ENCODE measurements around the gene PGM1.
A peak's percentile ranks its signal among the peaks of the same experiment; 100 is the strongest.

Gene PGM1

DNA sequence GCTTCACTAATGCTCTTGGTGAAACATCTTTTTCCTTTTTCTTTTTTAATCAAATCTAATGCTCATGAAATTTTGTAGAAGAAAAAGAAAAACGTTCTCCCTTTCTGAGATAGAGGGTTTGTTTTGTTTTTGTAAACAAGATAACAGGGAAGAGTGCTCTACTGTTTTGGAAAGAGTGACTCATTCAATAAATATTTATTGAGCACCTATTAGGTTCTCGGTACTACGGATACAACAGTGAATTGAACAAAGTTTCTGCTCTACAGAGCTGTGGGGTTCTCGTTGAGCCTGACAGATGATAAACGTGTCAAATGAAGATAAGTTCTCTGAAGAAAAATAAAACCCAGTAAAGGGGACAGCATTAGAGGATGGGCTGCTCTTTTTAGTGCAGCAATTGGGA, 7.0 kb downstream of the PGM1 start:
- no peak for DNase-seq (ENCODE audit: low read depth in 4 of 4, low spot score in 1 of 4)

GRCh38 chr1:63601061-63601460, 7.8 kb downstream of the PGM1 start:
- DNase-seq (ENCODE audit: low read depth in 4 of 4, low spot score in 1 of 4): no peak

DNA sequence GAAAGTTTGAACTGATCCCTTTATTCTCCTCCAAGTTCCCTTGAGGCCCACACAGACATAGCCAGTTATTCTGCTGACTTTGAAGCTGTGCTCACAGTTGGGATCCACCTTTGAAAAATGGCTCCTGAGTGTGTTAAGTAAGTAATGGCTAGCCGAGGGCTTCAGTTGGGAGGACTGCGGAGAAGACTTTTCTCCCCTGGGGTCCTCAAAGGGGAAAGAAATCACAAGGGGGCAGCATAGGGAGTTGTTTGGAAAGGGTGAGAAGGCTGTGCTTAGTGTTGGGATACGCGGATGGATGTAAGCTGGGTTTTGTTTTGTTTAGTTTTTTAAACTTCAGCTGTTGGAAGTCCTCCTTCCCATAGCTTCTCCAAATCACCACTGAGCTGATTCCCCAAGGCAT, 8.3 kb downstream of the PGM1 start:
- DNase-seq (ENCODE audit: low read depth in 4 of 4, low spot score in 1 of 4): no peak

DNA sequence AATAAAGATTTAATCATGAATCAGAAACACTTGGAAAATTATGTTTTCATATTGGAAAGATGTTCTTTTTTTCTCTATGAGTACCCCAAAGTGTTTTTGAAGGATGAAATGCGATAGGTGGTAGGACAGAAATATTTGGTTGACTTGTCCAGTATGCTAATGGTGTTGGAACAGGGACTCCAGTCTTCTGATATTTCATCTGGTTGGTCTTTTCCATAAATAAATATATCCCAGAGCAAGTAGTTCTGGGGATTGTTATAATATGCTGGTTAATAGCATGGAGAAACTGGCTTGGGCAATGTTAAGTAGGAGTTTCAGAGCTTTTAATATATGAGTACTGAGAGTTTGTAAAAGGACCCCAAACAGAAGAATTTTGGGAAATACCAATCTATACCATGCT, 8.7 kb downstream of the PGM1 start:
- no peak for DNase-seq (ENCODE audit: low read depth in 4 of 4, low spot score in 1 of 4)

- no peak for DNase-seq (ENCODE audit: low read depth in 4 of 4, low spot score in 1 of 4)
These were observed 9.4 kb downstream of the PGM1 start for GRCh38 chr1:63602629-63603028.

GRCh38 chr1:63603810-63604209, 10.6 kb downstream of the PGM1 start:
- no peak for DNase-seq (ENCODE audit: low read depth in 4 of 4, low spot score in 1 of 4)

DNA sequence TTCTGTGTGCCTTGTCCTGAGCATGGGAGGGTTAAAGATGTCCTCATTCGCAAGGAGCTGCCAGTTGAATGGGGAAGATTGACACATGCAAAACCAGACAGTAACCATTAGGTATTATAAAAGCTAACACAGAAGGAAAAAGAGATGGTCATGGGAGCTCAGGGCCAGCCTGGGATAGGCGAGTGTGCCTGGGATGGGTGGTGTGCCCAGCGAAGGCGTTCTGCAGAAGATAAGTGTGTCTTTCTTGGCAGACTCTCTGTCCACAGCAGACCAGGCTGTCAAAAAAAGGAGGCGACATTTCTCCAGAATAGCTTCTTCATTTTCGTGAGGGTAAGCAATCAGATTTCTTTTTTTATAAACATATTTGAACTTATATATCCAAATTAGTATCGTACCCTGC, 14.1 kb downstream of the PGM1 start:
- no peak for DNase-seq (ENCODE audit: low read depth in 4 of 4, low spot score in 1 of 4)

GRCh38 chr1:63611231-63611630, 18.0 kb downstream of the PGM1 start:
- no peak for DNase-seq (ENCODE audit: low read depth in 4 of 4, low spot score in 1 of 4)

DNA sequence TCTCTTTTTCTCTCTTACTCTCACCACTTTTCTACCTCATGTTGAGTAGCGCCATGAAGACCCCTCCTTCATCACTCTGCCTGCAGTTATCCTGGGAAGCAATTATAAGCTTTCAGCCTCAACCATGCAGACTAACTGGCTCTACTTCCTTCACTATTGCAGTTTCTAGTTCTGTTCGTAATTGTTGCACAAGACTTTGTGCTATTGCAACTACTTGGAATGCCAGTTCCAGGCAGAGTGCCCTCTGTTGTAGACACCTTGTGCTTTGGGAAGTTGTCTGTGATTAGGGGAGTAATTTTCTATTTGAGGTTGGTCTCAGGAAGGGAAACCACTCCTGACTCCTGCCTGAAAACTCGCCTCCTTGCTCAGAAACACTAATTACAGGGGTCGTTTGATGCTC, 19.4 kb downstream of the PGM1 start:
- no peak for DNase-seq (ENCODE audit: low read depth in 4 of 4, low spot score in 1 of 4)

GRCh38 chr1:63612971-63613370, 19.8 kb downstream of the PGM1 start:
- DNase-seq (ENCODE audit: low read depth in 4 of 4, low spot score in 1 of 4): no peak

DNA sequence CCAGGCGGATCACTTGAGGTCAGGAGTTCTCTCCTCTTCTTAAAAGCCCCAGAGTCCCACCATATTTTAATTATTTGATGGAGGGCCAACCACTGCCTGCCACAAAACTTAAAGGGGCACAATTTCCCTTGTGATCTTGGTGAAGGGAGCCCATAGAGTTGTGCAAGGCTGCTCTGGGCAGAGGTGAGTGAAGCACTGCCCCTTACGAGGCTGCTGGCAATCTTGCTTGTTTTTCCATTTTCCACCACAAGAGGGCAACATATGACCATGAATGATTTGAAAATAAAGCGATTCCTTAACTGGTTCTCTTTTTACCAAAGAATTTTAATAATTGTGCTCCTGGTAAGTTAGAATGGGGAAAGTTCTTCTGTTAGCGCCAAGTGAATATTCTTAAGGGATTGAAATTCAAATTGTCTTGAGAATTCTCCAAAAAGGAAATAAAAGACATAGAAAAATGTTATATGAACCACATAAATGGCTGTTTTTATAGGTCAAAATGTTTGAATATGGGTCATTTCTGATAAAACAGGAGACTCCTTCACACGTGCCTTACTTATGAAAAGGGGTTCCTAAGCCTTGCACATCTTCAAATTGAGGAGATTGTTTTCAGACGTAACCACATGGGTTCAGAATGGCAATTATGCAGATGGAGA, 22.7 kb downstream of the PGM1 start:
- DNase-seq (ENCODE audit: low read depth in 4 of 4, low spot score in 1 of 4): peak; percentile 15 to 45 (median 32)

DNA sequence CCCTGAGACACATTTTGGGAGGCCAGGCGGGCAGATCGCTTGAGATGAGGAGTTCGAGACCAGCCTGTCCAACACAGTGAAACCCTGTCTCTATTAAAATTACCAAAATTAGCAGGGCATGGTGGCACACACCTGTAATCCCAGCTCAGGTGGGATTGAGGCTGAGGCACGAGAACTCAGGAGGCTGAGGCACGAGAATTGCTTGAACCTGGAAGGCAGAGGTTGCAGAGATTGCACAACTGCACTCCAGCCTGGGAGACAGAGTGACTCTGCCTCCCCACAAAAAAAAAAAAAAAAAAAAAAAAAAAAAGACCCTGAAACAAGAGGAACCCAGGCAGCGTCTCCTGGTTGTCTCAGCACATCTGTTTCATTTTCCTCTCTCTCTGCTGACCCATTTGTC, 24.2 kb downstream of the PGM1 start:
- no peak for DNase-seq (ENCODE audit: low read depth in 4 of 4, low spot score in 1 of 4)

GRCh38 chr1:63618011-63618410, 24.8 kb downstream of the PGM1 start:
- no peak for DNase-seq (ENCODE audit: low read depth in 4 of 4, low spot score in 1 of 4)

DNA sequence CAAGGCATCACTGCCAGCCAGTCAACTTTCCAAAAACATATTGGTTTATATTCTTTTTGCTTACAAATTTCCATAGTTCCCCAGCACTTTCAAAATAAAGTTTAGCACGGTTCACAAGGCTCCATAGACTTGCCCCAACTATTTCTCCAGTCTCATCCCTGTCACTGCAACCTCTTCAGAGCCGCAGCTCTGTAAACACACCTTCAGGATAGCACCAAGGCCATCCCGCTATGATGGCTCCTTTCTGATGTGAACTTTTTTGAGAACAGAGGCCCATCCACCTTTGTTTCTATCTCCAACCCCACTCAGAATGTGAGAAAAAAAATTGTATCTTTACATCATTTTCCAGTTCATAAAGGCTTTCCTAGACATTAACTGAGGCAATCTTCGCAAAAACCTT, 26.3 kb downstream of the PGM1 start:
- no peak for DNase-seq (ENCODE audit: low read depth in 4 of 4, low spot score in 1 of 4)

GRCh38 chr1:63620671-63621070, 27.5 kb downstream of the PGM1 start:
- no peak for DNase-seq (ENCODE audit: low read depth in 4 of 4, low spot score in 1 of 4)

- no peak for DNase-seq (ENCODE audit: low read depth in 4 of 4, low spot score in 1 of 4)
These were observed 27.9 kb downstream of the PGM1 start for GRCh38 chr1:63621075-63621474.

DNA sequence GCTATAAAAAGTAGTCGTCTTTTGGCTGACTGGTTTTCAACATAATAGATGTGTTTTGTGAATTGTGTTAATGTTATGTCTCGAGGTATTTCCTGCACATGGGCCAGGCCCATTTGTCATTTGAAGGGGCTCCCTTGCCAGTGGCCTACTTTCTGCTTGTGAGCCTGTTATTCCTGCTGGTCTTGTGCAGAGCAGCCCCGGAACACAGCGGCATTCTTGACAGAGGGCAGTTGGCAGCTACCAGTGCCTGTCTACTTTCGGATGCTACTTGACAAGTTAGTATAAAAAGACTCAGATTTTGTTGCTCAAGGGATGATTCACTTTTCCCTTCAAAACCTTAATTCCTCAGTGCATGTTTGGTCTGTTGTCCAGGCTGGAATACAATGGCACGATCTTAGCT, 28.5 kb downstream of the PGM1 start:
- DNase-seq (ENCODE audit: low read depth in 4 of 4, low spot score in 1 of 4): no peak

- no peak for DNase-seq (ENCODE audit: low read depth in 4 of 4, low spot score in 1 of 4)
These were observed 29.8 kb downstream of the PGM1 start for GRCh38 chr1:63622849-63623566.

- no peak for DNase-seq (ENCODE audit: low read depth in 4 of 4, low spot score in 1 of 4)
These were observed 30.7 kb downstream of the PGM1 start for GRCh38 chr1:63623952-63624351.

- no peak for DNase-seq (ENCODE audit: low read depth in 4 of 4, low spot score in 1 of 4)
These were observed 31.7 kb downstream of the PGM1 start for GRCh38 chr1:63624911-63625310.

DNA sequence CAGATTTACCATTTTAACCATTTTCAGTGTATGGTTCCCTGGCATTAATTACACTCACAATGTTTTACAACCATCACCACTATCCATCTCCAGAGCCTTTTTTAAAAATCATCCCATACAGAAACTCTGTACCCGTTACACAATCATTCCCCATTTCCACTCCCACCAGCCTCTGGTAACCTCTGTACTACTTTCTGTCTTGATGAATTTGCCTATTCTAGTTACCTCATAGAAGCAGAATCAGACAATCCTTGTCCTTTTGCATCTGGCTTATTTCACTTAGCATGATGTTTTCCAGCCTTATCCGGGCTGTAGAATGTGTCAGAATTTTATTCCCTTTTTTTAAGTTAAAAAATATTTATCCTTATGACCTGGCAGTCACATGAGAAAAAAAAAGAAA, 33.0 kb downstream of the PGM1 start:
- DNase-seq (ENCODE audit: low read depth in 4 of 4, low spot score in 1 of 4): no peak

GRCh38 chr1:63628607-63629006, 35.4 kb downstream of the PGM1 start:
- no peak for DNase-seq (ENCODE audit: low read depth in 4 of 4, low spot score in 1 of 4)

DNA sequence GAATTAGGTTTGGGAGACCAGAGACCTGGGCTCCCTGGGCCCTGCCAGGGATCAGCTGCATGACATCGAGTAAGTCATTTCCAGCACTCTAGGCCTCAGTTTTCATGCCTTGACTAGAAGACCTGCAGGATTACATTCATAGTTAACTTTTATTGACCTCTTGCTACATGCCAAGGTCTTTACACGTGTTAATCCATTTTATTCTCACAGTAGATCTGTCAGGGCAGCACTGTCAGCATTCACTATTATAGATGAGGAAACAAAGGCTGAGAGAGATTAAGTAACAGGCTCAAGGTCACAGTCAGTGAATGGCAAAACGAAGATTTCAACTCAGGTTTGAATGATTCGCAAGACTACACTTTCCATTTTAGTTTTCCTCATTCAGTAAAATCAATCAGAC, 37.0 kb downstream of the PGM1 start:
- DNase-seq (ENCODE audit: low read depth in 4 of 4, low spot score in 1 of 4): no peak

Measured in stimulated activated CD4-positive, alpha-beta T cell treated with anti-CD3 and anti-CD28 coated beads, Interleukin-1b, Interleukin-23, amount 100 ng/mL, for 24 hours (primary cell).